AG04449 (cell line): ENCODE data around the gene SLC25A44.

Experiments
- CTCF ChIA-PET: fragments of 350-600 bp; formaldehyde crosslinking; extraction: SDS; loops from one replicate; lab custom pipeline; 2021; ENCODE audit warnings: antibody characterized with exemption; lab: Yijun Ruan, JAX
- POLR2A ChIA-PET: fragments of 400-600, 350-600 bp; formaldehyde crosslinking; extraction: SDS; loops from one replicate; lab custom pipeline; 2020; ENCODE audit warnings: antibody characterized with exemption, inconsistent platforms; lab: Yijun Ruan, JAX
- DNase-seq: peaks from one replicate; pipeline ENCODE4 v3.0.0-alpha.2; 2010; ENCODE audit warnings: low read depth, low spot score
- H3K4me3 ChIP-seq: 2 replicates; pipeline ENCODE4 v1.5.1; 2011; ENCODE audit warnings: low read depth, mild to moderate bottlenecking, control low read depth, low read length
- TF ChIP-seq, protein P1 (sequence below): IDR thresholded peaks from one replicate; pipeline ENCODE4 v1.5.1; 2011; ENCODE audit warnings: mild to moderate bottlenecking, moderate library complexity, low read length, control low read depth, inconsistent platforms; ENCODE audit not compliant: insufficient read depth; ENCODE audit errors: missing control alignments

The SLC25A44 gene

DNA sequence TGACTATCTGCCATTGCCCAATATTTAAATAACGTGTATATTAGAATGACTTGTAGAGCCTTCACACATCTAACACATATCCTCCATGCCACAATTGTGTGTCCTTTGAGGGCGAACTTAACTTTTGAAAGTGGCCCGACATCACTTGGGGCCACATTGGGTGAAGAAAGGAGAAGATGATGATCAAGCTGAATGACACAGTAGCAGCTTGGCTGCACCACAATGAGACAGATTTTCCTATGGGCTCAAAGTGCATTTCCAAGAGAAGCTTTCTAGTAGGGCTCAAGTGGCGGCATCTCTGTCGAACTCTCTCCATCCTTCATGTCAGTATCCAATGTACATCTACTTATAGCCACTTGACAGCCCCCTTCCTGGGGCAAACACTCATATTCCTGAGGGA lies 44.3 kb downstream of the SLC25A44 start:
- TF ChIP-seq, protein P1, sequence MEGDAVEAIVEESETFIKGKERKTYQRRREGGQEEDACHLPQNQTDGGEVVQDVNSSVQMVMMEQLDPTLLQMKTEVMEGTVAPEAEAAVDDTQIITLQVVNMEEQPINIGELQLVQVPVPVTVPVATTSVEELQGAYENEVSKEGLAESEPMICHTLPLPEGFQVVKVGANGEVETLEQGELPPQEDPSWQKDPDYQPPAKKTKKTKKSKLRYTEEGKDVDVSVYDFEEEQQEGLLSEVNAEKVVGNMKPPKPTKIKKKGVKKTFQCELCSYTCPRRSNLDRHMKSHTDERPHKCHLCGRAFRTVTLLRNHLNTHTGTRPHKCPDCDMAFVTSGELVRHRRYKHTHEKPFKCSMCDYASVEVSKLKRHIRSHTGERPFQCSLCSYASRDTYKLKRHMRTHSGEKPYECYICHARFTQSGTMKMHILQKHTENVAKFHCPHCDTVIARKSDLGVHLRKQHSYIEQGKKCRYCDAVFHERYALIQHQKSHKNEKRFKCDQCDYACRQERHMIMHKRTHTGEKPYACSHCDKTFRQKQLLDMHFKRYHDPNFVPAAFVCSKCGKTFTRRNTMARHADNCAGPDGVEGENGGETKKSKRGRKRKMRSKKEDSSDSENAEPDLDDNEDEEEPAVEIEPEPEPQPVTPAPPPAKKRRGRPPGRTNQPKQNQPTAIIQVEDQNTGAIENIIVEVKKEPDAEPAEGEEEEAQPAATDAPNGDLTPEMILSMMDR, result no peak
- no peak overlapping the region for H3K4me3 ChIP-seq
- ChIA-PET POLR2A (no interaction called here), CTCF (interaction anchor here (1.7 to 4.4 kb wide), 3 partner anchors 12 to 148 kb away, joined by 6 to 22 read pairs (median 6); no protein-coding TSS in a partner anchor)
- DNase-seq, result no peak

DNA sequence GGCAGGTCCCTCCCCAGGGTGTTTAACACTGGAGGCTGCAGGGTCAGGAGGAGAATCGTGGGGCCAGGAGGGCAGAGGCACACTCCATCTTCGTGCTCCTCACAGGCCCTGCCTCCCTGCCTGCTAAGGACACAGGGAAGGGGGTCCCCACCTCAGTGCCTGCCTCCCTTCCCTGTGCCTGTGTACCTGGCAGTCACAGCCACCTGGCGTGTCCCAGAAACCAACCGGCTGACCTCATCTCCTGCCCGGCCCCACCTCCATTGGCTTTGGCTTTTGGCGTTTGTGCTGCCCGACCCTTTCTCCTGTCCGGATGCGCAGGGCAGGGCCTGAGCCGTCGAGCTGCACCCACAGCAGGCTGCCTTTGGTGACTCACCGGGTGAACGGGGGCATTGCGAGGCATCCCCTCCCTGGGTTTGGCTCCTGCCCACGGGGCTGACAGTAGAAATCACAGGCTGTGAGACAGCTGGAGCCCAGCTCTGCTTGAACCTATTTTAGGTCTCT lies 47.5 kb downstream of the SLC25A44 start:
- POLR2A ChIA-PET, result no interaction called here
- DNase-seq, result no peak
- no peak overlapping the region for H3K4me3 ChIP-seq
- TF ChIP-seq, protein P1, result no peak
- CTCF ChIA-PET, result interaction anchor here (1.5 kb wide), 1 partner anchor 16 kb away, joined by 3 read pairs; no protein-coding TSS in a partner anchor

DNA sequence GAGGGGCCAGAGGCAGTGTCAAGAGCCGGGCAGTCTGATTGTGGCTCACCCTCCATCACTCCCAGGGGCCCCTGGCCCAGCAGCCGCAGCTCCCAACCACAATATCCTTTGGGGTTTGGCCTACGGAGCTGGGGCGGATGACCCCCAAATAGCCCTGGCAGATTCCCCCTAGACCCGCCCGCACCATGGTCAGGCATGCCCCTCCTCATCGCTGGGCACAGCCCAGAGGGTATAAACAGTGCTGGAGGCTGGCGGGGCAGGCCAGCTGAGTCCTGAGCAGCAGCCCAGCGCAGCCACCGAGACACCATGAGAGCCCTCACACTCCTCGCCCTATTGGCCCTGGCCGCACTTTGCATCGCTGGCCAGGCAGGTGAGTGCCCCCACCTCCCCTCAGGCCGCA lies 48.0 kb downstream of the SLC25A44 start, which contains the start of gene BGLAP:
TSS of gene BGLAP (plus strand) at position 259 of the 400 bp plus-strand sequence. CDS start at position 307, 48 bp downstream.
- no peak within 1 kb of the TSS for H3K4me3 ChIP-seq
- TF ChIP-seq, protein P1, result no peak
- no peak for DNase-seq
- POLR2A ChIA-PET, result no interaction called here
- CTCF ChIA-PET, result interaction anchor here (1.5 kb wide), 1 partner anchor 17 kb away, joined by 3 read pairs; no protein-coding TSS in a partner anchor

DNA sequence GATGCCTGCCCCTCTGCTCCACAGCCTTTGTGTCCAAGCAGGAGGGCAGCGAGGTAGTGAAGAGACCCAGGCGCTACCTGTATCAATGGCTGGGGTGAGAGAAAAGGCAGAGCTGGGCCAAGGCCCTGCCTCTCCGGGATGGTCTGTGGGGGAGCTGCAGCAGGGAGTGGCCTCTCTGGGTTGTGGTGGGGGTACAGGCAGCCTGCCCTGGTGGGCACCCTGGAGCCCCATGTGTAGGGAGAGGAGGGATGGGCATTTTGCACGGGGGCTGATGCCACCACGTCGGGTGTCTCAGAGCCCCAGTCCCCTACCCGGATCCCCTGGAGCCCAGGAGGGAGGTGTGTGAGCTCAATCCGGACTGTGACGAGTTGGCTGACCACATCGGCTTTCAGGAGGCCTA lies 48.8 kb downstream of the SLC25A44 start:
- H3K4me3 ChIP-seq, result no peak overlapping the region
- TF ChIP-seq, protein P1, result no peak
- DNase-seq, result no peak
- CTCF ChIA-PET, result no interaction called here
- POLR2A ChIA-PET, result interaction anchor here (0.6 kb wide), 1 partner anchor 18 kb away, joined by 3 read pairs; no protein-coding TSS in a partner anchor

DNA sequence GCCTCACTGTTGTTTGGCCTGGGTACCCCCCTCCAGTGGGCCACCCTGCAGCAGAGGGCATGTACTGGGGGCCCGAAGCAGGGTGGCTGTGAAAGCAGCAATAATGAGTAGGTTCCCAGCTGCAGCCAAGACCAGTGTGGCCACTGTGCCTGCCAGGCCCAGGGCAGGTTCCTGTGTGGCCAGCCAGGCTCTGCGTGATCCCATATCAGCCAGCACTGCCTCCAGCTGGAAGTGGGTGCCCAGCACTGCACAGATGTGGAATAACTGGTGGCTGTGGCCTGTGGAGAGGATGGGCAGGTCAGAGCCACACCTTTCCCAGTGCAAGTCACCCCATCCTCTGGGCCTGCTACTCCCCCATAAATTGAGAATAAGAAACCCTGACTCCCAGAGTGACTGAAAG lies 50.2 kb downstream of the SLC25A44 start:
- POLR2A ChIA-PET, result no interaction called here
- TF ChIP-seq, protein P1, result no peak
- no peak overlapping the region for H3K4me3 ChIP-seq
- CTCF ChIA-PET, result no interaction called here
- no peak for DNase-seq

DNA sequence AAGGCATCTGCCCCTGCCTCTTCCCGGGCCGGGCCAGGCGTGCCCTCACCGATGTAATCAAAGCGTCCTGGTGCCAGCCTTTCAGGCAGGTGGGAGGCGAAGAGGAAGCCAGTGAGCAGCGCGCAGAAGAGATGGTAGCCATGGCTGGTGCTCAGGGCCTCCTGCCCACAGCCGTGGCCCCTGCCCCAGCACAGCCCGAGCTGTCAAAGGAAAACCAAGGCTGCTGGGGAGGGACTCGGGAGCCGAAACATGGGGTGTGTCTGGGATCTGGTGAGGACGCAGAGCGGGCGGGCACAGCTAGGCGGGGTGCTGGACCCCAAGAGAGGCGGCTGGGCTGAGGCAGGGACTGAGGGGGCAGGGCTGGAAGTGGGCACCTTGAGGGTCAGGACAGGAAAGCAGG lies 50.8 kb downstream of the SLC25A44 start:
- ChIA-PET CTCF (no interaction called here), POLR2A (no interaction called here)
- no peak for DNase-seq
- TF ChIP-seq, protein P1, result no peak
- H3K4me3 ChIP-seq, result no peak overlapping the region
